Activated CD8-positive, alpha-beta memory T cell treated with anti-CD3 and anti-CD28 coated beads for 24 hours (primary cell): Measurements from ENCODE around the gene FANCC.

Source experiments
- DNase-seq: peaks from one replicate; pipeline ENCODE4 v3.0.0-alpha.2; 2020

The FANCC gene

GRCh38 chr9:95116002-95116807 lies 201.3 kb downstream of the FANCC start:
- DNase-seq: no peak

GRCh38 chr9:95115104-95115503 lies 202.4 kb downstream of the FANCC start:
- DNase-seq: no peak

- no peak for DNase-seq
These were observed 204.9 kb downstream of the FANCC start for GRCh38 chr9:95112436-95113280.

- DNase-seq: no peak
These were observed 205.8 kb downstream of the FANCC start for GRCh38 chr9:95111716-95112115.

- no peak for DNase-seq
These were observed 206.5 kb downstream of the FANCC start for GRCh38 chr9:95110921-95111525.

- no peak for DNase-seq
These were observed 208.1 kb downstream of the FANCC start for GRCh38 chr9:95109456-95109855.

- DNase-seq: no peak
These were observed 208.7 kb downstream of the FANCC start for GRCh38 chr9:95108777-95109176.

- DNase-seq: no peak
These were observed 209.5 kb downstream of the FANCC start for GRCh38 chr9:95107976-95108375.

- no peak for DNase-seq
These were observed 210.3 kb downstream of the FANCC start for GRCh38 chr9:95107001-95107749.

GRCh38 chr9:95105519-95106287 lies 211.8 kb downstream of the FANCC start:
- DNase-seq: no peak

- no peak for DNase-seq
These were observed 212.5 kb downstream of the FANCC start for GRCh38 chr9:95104980-95105379.

- DNase-seq: no peak
These were observed 212.9 kb downstream of the FANCC start for GRCh38 chr9:95104581-95104960.

GRCh38 chr9:95103871-95104580 lies 213.5 kb downstream of the FANCC start:
- DNase-seq: no peak

- no peak for DNase-seq
These were observed 214.2 kb downstream of the FANCC start for GRCh38 chr9:95103281-95103771.

- no peak for DNase-seq
These were observed 214.9 kb downstream of the FANCC start for GRCh38 chr9:95102572-95102971.

GRCh38 chr9:95102001-95102433 lies 215.5 kb downstream of the FANCC start:
- no peak for DNase-seq

- no peak for DNase-seq
These were observed 216.2 kb downstream of the FANCC start for GRCh38 chr9:95101326-95101725.

- no peak for DNase-seq
These were observed 217.4 kb downstream of the FANCC start for GRCh38 chr9:95100071-95100627.

GRCh38 chr9:95099321-95100070 lies 218.0 kb downstream of the FANCC start:
- DNase-seq: no peak

- DNase-seq: no peak
These were observed 219.1 kb downstream of the FANCC start for GRCh38 chr9:95098391-95098921.
